Muscle layer of colon (tissue), 2 donors: ENCODE data around the gene TRPC4.
A peak's percentile ranks its signal among the peaks of the same experiment; 100 is the strongest.

Source experiments
- H3K27ac ChIP-seq: one replicate; pipeline ENCODE4 v1.7.0; 2013; ENCODE audit warnings: low read depth, mild to moderate bottlenecking, low read length, moderate library complexity
- H3K27me3 ChIP-seq, 2 donors: one replicate each; pipeline ENCODE4 v1.7.0; 2013; ENCODE audit warnings: low read length in 2 of 2, mild to moderate bottlenecking in 2 of 2; ENCODE audit not compliant: insufficient read depth in 2 of 2, control insufficient read depth in 1 of 2
- H3K36me3 ChIP-seq: one replicate; pipeline ENCODE4 v1.7.0; 2013; ENCODE audit warnings: mild to moderate bottlenecking, low read length; ENCODE audit not compliant: insufficient read depth
- H3K4me1 ChIP-seq: one replicate; pipeline ENCODE4 v1.7.0; 2013; ENCODE audit warnings: mild to moderate bottlenecking, low read length; ENCODE audit not compliant: insufficient read depth
- H3K4me3 ChIP-seq, 2 donors: one replicate each; pipeline ENCODE4 v1.7.0; 2013; ENCODE audit warnings: low read length in 2 of 2, low read depth in 1 of 2, mild to moderate bottlenecking in 1 of 2, moderate library complexity in 1 of 2
- H3K9ac ChIP-seq: one replicate; pipeline ENCODE4 v1.7.0; 2013; ENCODE audit warnings: low read length
- H3K9me3 ChIP-seq: one replicate; pipeline ENCODE4 v1.7.0; 2013; ENCODE audit warnings: mild to moderate bottlenecking, low read length
- donor health status: abdominal sarcoma.
- donor health status: Adenocarcinoma of cecum.

The TRPC4 gene

GRCh38 chr13:37886879-37887278 is 17.3 kb upstream of the TRPC4 start:
- H3K4me3 ChIP-seq = no peak overlapping the region

DNA sequence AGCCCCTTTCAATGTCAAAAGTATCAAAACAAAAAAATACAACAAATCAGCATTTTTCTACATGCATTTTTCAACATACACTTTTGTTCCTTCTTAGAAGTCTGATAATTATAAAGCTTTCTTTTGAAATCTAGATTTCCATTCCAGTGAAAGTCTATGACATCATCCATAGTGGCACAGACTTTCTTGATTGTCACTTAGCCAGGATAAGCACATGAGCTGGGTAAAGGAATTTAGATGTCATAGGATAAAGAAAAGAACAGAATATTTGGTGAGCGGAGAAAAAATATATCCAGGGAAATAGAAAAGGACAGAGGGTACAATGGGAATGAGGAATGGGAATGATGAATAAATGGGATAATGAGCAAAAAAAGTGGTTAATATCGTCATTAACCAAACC is 15.1 kb upstream of the TRPC4 start:
- no peaks in the 10 kb centered on the region for H3K27me3 ChIP-seq
- no peak overlapping the region for H3K27ac ChIP-seq
- no peak overlapping the region for H3K4me3 ChIP-seq
- no peaks in the 10 kb centered on the region for H3K4me1 ChIP-seq
- H3K36me3 ChIP-seq = no peaks in the 10 kb centered on the region
- H3K9ac ChIP-seq = no peak overlapping the region
- H3K9me3 ChIP-seq = no peaks in the 10 kb centered on the region

More at GRCh38 chr13:37886879-37887278, 17.3 kb upstream of the TRPC4 start:
- H3K4me1 ChIP-seq = no peaks in the 10 kb centered on the region
- no peaks in the 10 kb centered on the region for H3K9me3 ChIP-seq
- no peak overlapping the region for H3K9ac ChIP-seq
- no peaks in the 10 kb centered on the region for H3K36me3 ChIP-seq
- no peak overlapping the region for H3K27ac ChIP-seq
- no peaks in the 10 kb centered on the region for H3K27me3 ChIP-seq

DNA sequence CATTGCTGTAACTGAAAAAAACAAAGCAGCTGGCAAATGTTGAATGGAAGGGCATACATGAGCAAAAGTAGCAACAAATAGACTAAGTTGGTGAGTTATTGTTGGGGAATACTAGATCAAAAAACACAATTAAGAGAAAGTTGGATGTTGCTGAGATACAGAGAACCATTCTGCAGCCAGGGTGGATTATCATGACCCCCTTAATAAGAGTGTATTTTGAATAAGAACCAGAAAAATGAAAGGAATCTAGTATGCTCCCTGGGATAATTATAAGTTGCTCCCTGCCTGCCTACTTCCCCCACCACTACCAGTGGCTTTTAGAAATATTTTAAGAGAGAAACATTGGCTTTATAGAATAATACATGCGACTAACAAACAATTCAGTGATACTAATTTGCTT is 14.5 kb upstream of the TRPC4 start:
- Histone ChIP-seq H3K9me3 (no peaks in the 10 kb centered on the region), H3K4me1 (no peaks in the 10 kb centered on the region), H3K36me3 (no peaks in the 10 kb centered on the region), H3K4me3 (no peak overlapping the region), H3K27me3 (no peaks in the 10 kb centered on the region), H3K27ac (no peak overlapping the region), H3K9ac (no peak overlapping the region)

GRCh38 chr13:37878921-37879320 is 9.3 kb upstream of the TRPC4 start:
- no peak overlapping the region for H3K9ac ChIP-seq
- H3K27me3 ChIP-seq = no peaks in the 10 kb centered on the region
- no peak overlapping the region for H3K4me3 ChIP-seq
- H3K27ac ChIP-seq = no peak overlapping the region
- H3K9me3 ChIP-seq = no peaks in the 10 kb centered on the region
- no peaks in the 10 kb centered on the region for H3K4me1 ChIP-seq
- no peaks in the 10 kb centered on the region for H3K36me3 ChIP-seq

DNA sequence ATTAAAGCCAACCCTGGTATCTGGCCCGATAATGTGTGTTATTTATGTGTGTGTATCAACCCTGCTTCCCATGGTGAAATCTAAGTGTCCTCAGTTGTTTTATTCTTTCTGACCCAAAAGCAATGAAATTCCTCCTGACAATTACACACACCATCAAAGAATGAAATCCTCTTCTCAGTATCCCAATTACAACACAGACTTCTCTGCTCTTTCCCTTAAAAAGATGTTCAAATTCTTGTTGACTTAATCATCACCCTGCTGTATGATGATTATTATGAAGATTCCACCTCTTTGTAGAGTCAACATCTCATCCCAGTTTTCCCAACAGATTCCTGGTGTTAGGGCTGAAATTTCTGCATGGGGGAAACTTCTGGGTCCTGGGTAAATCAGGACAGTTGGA is 8.9 kb upstream of the TRPC4 start:
- Histone ChIP-seq H3K4me1 (no peaks in the 10 kb centered on the region), H3K27ac (no peak overlapping the region), H3K9ac (no peak overlapping the region), H3K9me3 (no peaks in the 10 kb centered on the region), H3K4me3 (no peak overlapping the region), H3K27me3 (no peaks in the 10 kb centered on the region), H3K36me3 (no peaks in the 10 kb centered on the region)

- no peaks in the 10 kb centered on the region for H3K27me3 ChIP-seq
- no peaks in the 10 kb centered on the region for H3K4me1 ChIP-seq
- H3K36me3 ChIP-seq = no peaks in the 10 kb centered on the region
- H3K9me3 ChIP-seq = no peaks in the 10 kb centered on the region
- no peak overlapping the region for H3K9ac ChIP-seq
- H3K27ac ChIP-seq = no peak overlapping the region
- peak overlapping the region in 1 of 2 donors; percentile 83 for H3K4me3 ChIP-seq
These were observed 1.5 kb upstream of the TRPC4 start for GRCh38 chr13:37870895-37871550.

DNA sequence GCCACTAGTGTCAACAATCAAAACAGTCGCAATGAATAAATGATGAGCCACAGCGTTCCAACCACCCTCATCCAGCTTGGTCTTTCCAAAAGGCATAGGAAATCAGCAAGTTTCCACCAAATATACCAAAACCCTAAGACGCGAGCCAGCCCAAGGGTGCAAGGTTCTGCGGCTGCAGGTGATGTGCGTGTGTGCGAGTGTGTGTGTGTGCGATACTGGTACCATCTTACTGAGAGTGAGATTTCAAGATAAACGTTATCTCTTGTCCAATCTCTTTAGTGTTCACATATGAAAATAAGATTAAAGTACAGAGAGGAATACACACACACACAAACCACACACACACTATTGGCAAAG is 895 bp upstream of the TRPC4 start:
- no peaks in the 10 kb centered on the region for H3K9me3 ChIP-seq
- H3K36me3 ChIP-seq = no peaks in the 10 kb centered on the region
- no peaks in the 10 kb centered on the region for H3K4me1 ChIP-seq
- H3K27ac ChIP-seq = no peak overlapping the region
- no peak overlapping the region for H3K9ac ChIP-seq
- no peaks in the 10 kb centered on the region for H3K27me3 ChIP-seq
- peak overlapping the region; percentile 57 to 83 for H3K4me3 ChIP-seq

DNA sequence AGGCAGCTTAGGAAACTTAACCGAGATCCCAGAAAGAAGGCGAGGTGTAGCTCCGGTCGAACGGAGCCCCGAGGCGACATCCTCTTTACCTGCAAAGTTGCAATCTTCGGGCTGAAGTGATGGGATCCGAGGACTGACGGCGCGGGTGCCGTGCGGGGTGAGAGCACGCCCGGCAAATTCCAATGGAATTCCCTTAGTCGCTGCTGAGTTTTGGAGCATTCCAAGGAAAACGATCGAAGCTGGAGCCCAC is 141 bp downstream of the TRPC4 start:
- Histone ChIP-seq H3K9me3 (no peaks in the 10 kb centered on the region), H3K9ac (peak overlapping the region; percentile 59), H3K4me1 (no peaks in the 10 kb centered on the region), H3K36me3 (no peaks in the 10 kb centered on the region), H3K27ac (peak overlapping the region; percentile 65), H3K4me3 (peak overlapping the region; percentile 57 to 83), H3K27me3 (no peaks in the 10 kb centered on the region)

DNA sequence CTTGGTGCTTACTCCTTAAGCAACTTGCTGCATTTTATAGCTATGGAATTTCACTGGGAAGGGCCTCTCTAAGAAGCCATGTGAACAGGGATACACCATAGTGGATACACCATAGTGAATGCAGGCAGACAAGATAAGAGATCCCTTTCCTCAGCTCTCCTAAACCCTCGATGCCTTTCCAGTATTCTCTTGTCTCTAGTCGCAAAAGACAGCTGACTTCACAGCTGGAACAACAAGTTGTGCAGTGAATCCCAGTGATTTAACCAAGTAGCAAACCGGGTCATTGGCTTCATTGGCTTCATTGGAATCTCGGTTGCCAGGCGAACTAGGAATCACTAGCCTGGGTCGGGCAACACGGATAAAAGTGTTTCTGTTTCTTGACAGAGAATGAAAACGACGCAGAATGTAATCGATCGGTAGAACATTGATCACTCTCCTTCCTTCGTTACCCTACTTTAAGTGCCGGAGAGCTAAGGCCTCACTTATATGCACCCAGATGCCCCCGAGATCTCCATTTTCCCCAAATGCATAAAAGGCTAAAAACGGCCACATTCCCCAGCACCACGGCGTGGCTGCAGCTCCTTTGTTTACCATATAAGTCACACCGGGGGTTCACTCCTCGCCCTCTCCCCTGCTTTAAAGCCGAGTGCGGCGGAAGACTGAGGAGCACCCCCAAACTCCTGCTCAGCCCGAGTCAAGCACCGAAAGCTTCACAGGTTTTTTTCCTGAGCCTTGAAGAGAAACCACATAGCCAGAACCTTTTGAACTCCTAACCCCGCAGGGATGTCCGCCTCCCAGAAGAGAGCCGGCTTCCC is 674 bp downstream of the TRPC4 start:
- peak overlapping the region; percentile 59 for H3K9ac ChIP-seq

GRCh38 chr13:37863708-37864107 is 5.9 kb downstream of the TRPC4 start:
- Histone ChIP-seq H3K36me3 (no peaks in the 10 kb centered on the region), H3K9me3 (no peaks in the 10 kb centered on the region), H3K27me3 (no peaks in the 10 kb centered on the region), H3K27ac (no peak overlapping the region), H3K4me1 (peaks cover 17% of the 10 kb centered on the region), H3K4me3 (no peak overlapping the region), H3K9ac (no peak overlapping the region)

More for the DNA sequence above, 674 bp downstream of the TRPC4 start:
- Histone ChIP-seq H3K4me3 (peak overlapping the region; percentile 57 to 83), H3K9me3 (no peaks in the 10 kb centered on the region), H3K36me3 (no peaks in the 10 kb centered on the region), H3K4me1 (peaks cover 5% of the 10 kb centered on the region), H3K27me3 (no peaks in the 10 kb centered on the region), H3K27ac (peak overlapping the region; percentile 65)

DNA sequence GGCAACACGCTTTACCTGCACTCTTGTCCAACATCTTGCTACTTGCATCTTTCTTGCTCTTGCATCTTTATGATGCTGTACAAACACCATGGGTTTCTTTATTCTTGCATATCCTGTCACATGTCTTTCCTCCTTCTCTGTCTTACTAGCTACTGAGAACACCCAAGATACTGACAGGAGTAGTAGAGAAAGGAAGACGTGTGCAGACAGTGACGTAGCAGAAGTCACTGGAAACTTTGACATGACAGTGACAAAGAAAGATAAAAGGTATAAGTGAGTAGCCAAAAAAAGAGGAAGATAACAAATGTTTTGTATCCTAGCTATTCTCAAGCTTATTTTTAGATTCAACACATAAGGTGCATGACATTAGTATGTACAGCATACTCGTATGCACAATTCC is 34.2 kb downstream of the TRPC4 start:
- H3K9ac ChIP-seq = no peak overlapping the region
- no peaks in the 10 kb centered on the region for H3K36me3 ChIP-seq

DNA sequence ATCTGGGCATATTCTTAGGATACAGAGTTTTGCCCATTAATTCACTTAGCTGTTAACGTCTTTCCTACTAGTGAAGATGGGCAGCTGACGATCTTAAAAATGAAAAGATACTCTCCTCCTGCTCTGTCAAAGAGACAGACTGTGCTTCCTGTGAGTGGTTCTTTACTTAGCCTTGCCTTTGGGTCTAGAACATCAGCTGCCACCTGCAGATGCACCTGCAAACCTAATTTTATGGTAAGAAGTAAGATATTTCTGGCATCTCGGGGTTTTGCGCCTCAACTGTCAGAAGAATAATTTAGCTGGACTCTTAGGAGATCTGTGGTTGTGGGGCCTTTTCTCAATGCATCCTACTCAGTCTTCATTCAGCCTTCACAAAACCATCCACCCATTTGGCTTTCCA is 36.2 kb downstream of the TRPC4 start:
- Histone ChIP-seq H3K4me1 (no peaks in the 10 kb centered on the region), H3K9ac (no peak overlapping the region), H3K4me3 (no peak overlapping the region), H3K36me3 (no peaks in the 10 kb centered on the region), H3K9me3 (no peaks in the 10 kb centered on the region), H3K27ac (no peak overlapping the region), H3K27me3 (no peaks in the 10 kb centered on the region)

More for the DNA sequence above, 34.2 kb downstream of the TRPC4 start:
- no peak overlapping the region for H3K4me3 ChIP-seq
- no peaks in the 10 kb centered on the region for H3K27me3 ChIP-seq
- no peaks in the 10 kb centered on the region for H3K9me3 ChIP-seq
- H3K4me1 ChIP-seq = no peaks in the 10 kb centered on the region
- H3K27ac ChIP-seq = no peak overlapping the region
